ENCODE results near the gene LRRC14B.

Gene LRRC14B

DNA sequence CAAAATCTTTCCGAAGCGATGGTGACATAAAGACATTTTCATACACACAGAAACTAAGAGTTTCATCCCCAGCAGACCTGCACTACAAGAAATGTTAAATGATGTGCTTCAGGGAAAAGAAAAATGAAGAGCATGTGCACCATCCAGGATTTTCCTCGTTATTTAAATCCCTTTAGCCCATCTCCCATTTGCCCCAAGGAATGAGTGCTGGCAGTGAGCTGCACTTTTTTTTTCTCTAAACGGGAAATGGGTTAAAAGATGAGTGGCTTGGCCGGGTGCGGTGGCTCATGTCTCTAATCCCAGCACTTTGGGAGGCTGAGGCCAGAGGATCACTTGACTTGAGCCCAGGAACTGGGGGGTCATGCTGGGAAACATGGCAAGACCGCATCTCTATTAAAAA is 6.8 kb upstream of the LRRC14B start:
- H3K36me3 ChIP-seq (ENCODE audit: control insufficient read depth in 2 of 2, insufficient read depth in 2 of 2, low read length in 2 of 2) = no peaks in the 10 kb centered on the region
- no peaks in the 10 kb centered on the region for H3K9me3 ChIP-seq (ENCODE audit: control insufficient read depth in 2 of 2, low read length in 2 of 2)
- no peak overlapping the region for H3K4me3 ChIP-seq (ENCODE audit: low read length in 2 of 2)
- no peak overlapping the region for H3K9ac ChIP-seq (ENCODE audit: low read depth in 1 of 2, low read length in 2 of 2)
- H3K27ac ChIP-seq (ENCODE audit: low read depth in 2 of 2, low read length in 2 of 2) = no peak overlapping the region
- H3K27me3 ChIP-seq (ENCODE audit: control insufficient read depth in 2 of 2, insufficient read depth in 2 of 2, low read length in 2 of 2) = peaks cover 0 to 2% of the 10 kb centered on the region in 2 donors
- peaks cover 5 to 7% of the 10 kb centered on the region in 2 donors for H3K4me1 ChIP-seq (ENCODE audit: control insufficient read depth in 2 of 2, insufficient read depth in 2 of 2, low read length in 2 of 2)

DNA sequence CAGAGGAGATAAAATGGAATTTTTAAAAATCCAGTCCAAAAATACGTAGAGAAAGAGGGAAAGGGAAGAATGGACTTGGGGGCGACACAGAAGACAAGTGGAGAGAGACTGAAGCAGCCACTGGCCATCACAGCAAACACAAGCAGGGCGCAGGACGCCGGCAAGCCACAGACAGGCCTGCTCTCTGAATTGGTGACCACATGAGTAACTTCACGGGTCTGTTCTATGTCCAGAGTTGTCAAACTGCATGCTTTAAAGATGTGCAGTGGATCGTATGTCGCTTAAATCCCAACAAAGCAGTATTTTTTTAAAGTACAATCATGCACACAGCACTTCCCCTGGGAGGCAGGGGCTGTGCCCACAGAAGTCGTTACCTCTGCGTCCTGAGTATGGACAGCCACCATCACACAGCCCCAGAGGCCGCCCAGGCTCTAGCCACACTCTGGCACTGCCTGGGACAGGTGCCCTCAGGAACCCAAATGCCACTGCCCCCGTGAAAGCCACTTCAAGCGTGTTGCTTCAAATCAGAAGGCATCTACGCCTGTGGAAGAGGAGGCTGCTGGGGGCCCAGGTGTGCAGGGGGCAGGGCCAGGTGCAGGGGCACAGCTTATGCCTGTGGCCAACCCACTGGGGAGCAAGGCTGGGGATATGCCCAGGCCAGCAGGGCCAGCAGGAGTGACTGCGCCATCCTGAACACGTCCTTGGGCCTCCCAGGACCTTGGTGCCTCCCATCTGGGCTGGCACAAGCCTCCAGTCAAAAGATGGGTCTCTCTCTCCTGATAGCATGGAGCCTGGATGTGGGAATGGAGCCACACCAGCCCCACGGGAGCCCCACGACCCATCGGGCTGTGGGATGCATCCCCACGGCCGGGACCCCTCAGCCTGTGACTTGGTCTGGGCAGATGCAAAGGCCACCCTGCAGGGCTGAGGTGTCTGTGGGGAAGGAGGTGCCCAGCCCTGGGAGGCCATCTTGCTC is 5.9 kb upstream of the LRRC14B start:
- Histone ChIP-seq H3K27me3 (ENCODE audit: control insufficient read depth in 2 of 2, insufficient read depth in 2 of 2, low read length in 2 of 2) (peaks cover 0 to 1% of the 10 kb centered on the region in 2 donors), H3K36me3 (ENCODE audit: control insufficient read depth in 2 of 2, insufficient read depth in 2 of 2, low read length in 2 of 2) (no peaks in the 10 kb centered on the region), H3K9ac (ENCODE audit: low read depth in 1 of 2, low read length in 2 of 2) (no peak overlapping the region), H3K9me3 (ENCODE audit: control insufficient read depth in 2 of 2, low read length in 2 of 2) (no peaks in the 10 kb centered on the region), H3K27ac (ENCODE audit: low read depth in 2 of 2, low read length in 2 of 2) (no peak overlapping the region), H3K4me1 (ENCODE audit: control insufficient read depth in 2 of 2, insufficient read depth in 2 of 2, low read length in 2 of 2) (peaks cover 5 to 7% of the 10 kb centered on the region in 2 donors), H3K4me3 (ENCODE audit: low read length in 2 of 2) (no peak overlapping the region)

DNA sequence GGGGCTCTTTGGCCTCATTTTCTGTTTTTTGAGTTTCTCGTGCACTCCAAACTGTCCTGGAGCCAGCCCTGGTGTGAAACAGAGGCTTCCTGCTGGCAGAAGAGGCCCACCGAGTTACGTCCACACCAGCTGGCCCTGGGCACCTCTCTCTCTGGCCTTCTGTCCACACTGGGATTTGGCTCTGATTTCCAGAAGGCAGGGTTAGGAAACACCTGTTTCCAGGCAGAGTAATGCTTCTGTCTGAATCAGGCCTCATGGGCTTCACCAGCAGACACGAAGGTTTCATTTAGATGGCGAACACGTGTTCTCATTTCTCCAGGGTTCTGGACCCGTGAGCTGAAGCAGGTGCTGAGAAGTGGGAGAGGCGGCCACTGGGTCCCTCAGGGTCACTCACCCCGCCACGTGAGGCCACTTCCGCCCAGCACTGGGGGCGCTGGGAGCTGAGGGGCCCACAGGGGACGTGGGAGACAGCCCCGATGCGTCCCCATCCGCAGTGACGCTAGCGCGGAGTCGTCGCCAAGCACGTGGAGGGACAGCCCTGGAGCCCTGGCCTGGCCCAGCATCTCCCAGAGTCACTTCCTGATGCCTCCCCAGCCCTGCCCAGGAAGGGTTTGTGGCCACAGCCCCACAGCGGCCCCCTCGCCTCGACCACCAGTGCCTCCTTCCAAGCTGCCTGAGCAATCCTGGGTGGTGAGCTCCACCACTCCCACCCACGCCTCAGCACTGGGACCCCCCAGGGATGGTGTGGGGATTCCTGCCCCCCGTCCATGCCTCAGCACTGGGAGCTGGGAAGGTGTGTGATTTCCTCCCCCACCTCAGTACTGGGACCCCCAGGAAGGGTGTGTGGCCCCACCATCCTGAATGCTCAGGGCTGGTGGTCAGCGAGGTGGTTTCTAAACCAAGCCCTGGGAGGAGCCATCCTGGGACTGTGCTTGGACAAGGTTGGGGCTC is 4.9 kb upstream of the LRRC14B start:
- Histone ChIP-seq H3K36me3 (ENCODE audit: control insufficient read depth in 2 of 2, insufficient read depth in 2 of 2, low read length in 2 of 2) (no peaks in the 10 kb centered on the region), H3K9ac (ENCODE audit: low read depth in 1 of 2, low read length in 2 of 2) (no peak overlapping the region), H3K4me3 (ENCODE audit: low read length in 2 of 2) (no peak overlapping the region), H3K27ac (ENCODE audit: low read depth in 2 of 2, low read length in 2 of 2) (no peak overlapping the region), H3K27me3 (ENCODE audit: control insufficient read depth in 2 of 2, insufficient read depth in 2 of 2, low read length in 2 of 2) (peaks cover 0 to 4% of the 10 kb centered on the region in 2 donors), H3K4me1 (ENCODE audit: control insufficient read depth in 2 of 2, insufficient read depth in 2 of 2, low read length in 2 of 2) (peaks cover 5 to 9% of the 10 kb centered on the region in 2 donors), H3K9me3 (ENCODE audit: control insufficient read depth in 2 of 2, low read length in 2 of 2) (no peaks in the 10 kb centered on the region)

DNA sequence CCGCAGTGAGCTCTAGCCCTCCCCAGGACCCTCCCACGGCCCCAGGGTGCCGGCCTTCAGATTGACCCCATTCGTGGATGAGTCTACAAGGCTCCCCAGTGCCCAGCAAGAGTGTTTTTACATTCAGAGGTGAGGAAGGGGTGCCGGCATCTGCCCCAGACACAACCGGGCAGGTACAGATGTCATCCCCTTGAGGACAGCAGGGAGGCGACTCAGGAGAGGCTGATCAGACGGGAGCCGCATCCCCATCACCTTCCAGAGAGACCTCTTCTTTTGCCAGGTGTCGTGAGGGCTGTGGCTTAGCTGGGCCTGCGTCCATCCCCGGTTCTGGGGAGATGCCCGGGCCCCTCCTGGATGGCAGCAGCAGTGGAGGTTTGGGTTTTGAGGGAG is 4.3 kb upstream of the LRRC14B start:
- H3K4me3 ChIP-seq (ENCODE audit: low read length in 2 of 2) = no peak overlapping the region
- no peak overlapping the region for H3K27ac ChIP-seq (ENCODE audit: low read depth in 2 of 2, low read length in 2 of 2)
- H3K4me1 ChIP-seq (ENCODE audit: control insufficient read depth in 2 of 2, insufficient read depth in 2 of 2, low read length in 2 of 2) = peaks cover 5 to 9% of the 10 kb centered on the region in 2 donors

DNA sequence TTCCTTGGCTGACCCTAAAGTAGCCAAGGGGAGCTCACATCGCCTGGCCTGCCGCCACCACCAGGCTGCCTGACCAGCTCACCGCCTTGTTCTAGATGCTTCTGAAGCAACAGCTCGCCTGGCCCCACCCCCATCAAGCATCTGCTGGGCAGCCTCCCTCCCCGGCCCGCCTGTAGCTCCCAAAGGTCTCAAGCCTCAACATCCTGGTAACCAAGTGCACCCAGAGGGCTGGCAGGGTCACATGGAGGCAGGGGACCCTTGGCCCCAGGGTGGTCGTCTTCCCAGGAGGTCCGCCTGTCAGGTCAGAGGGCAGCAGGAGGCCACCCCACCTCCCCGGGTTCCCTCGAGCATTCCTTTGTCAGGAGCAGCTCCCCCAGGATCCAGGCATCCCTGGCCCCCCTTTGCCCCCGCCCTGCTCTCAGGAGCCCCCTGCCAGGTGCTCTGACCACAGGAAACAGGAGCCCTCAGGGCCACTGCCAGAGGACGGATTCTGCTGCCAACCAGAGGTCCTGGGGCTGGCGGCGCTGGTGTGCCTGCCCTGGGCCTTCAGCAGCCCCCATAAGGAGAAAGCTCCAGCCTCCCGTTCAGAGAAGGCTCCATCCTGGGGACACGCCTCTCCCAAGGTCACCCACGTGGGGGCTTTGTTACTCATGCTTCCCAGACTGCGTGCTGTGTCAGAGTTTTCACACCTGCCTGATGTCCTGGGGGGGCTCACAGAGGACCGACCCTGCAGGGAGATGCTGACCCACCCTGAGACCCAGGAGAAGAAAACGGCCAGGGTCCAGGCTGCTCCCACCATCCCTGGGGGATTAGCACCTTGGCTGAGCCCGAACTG is 3.5 kb upstream of the LRRC14B start:
- Histone ChIP-seq H3K27ac (ENCODE audit: low read depth in 2 of 2, low read length in 2 of 2) (no peak overlapping the region), H3K4me1 (ENCODE audit: control insufficient read depth in 2 of 2, insufficient read depth in 2 of 2, low read length in 2 of 2) (peaks cover 5 to 9% of the 10 kb centered on the region in 2 donors), H3K36me3 (ENCODE audit: control insufficient read depth in 2 of 2, insufficient read depth in 2 of 2, low read length in 2 of 2) (no peaks in the 10 kb centered on the region), H3K9ac (ENCODE audit: low read depth in 1 of 2, low read length in 2 of 2) (no peak overlapping the region), H3K27me3 (ENCODE audit: control insufficient read depth in 2 of 2, insufficient read depth in 2 of 2, low read length in 2 of 2) (peaks cover 0 to 12% of the 10 kb centered on the region in 2 donors), H3K9me3 (ENCODE audit: control insufficient read depth in 2 of 2, low read length in 2 of 2) (no peaks in the 10 kb centered on the region), H3K4me3 (ENCODE audit: low read length in 2 of 2) (peak overlapping the region; percentile 17 to 29)

More for the DNA sequence above, 4.3 kb upstream of the LRRC14B start:
- no peaks in the 10 kb centered on the region for H3K9me3 ChIP-seq (ENCODE audit: control insufficient read depth in 2 of 2, low read length in 2 of 2)
- H3K36me3 ChIP-seq (ENCODE audit: control insufficient read depth in 2 of 2, insufficient read depth in 2 of 2, low read length in 2 of 2) = no peaks in the 10 kb centered on the region
- no peak overlapping the region for H3K9ac ChIP-seq (ENCODE audit: low read depth in 1 of 2, low read length in 2 of 2)
- peaks cover 0 to 10% of the 10 kb centered on the region in 2 donors for H3K27me3 ChIP-seq (ENCODE audit: control insufficient read depth in 2 of 2, insufficient read depth in 2 of 2, low read length in 2 of 2)

DNA sequence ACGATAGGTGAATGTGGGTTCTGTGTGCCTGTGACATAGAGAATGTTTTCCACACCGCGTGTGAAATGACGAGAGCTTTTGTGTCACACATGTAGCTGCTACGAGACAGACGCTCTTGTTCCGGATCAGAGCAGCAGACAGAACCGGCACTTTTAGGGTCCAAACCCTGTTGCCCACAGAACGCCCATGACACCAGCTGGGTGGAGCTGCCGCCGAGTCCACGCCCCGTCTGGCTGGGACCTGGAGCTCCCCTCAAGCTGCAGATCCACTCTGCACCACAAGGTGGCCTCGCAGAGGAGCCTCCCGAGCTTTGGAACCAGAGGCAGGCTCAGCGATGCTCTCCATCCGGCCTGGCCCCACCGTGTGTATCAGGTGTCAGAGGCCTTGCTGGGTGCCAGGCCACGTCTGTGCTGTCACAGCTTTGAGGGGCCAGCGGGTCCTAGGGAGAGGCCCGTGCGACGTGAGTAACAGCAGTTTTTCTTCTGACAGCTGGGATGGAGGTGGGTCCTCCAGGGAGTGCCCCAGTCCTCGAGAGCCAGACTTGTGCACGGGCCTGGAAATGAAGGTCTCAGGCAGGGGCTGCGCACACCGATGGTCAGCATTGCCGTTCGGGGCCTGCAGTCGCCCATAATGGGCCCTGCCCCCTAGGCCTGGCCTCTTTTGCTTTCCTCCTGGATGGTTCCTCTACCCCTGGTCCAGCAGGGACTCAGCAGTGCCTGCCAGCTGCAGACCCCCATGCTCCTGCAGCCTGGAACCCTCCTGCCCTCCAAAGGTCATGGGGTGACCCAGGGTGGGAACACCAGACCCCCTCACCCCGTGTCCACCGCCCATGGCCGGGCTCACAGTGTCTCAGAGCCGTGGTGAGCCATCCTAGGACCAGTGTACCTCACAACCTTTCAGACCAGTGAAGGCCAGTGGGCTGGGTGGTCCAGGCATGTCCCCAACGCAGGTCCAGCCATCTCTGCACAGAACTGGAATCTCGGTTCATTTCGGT is 2.5 kb upstream of the LRRC14B start:
- no peaks in the 10 kb centered on the region for H3K9me3 ChIP-seq (ENCODE audit: control insufficient read depth in 2 of 2, low read length in 2 of 2)
- H3K9ac ChIP-seq (ENCODE audit: low read depth in 1 of 2, low read length in 2 of 2) = no peak overlapping the region
- peaks cover 5 to 9% of the 10 kb centered on the region in 2 donors for H3K4me1 ChIP-seq (ENCODE audit: control insufficient read depth in 2 of 2, insufficient read depth in 2 of 2, low read length in 2 of 2)
- H3K4me3 ChIP-seq (ENCODE audit: low read length in 2 of 2) = peak overlapping the region; percentile 17 to 29
- no peaks in the 10 kb centered on the region for H3K36me3 ChIP-seq (ENCODE audit: control insufficient read depth in 2 of 2, insufficient read depth in 2 of 2, low read length in 2 of 2)
- H3K27ac ChIP-seq (ENCODE audit: low read depth in 2 of 2, low read length in 2 of 2) = no peak overlapping the region
- peaks cover 0 to 12% of the 10 kb centered on the region in 2 donors for H3K27me3 ChIP-seq (ENCODE audit: control insufficient read depth in 2 of 2, insufficient read depth in 2 of 2, low read length in 2 of 2)

DNA sequence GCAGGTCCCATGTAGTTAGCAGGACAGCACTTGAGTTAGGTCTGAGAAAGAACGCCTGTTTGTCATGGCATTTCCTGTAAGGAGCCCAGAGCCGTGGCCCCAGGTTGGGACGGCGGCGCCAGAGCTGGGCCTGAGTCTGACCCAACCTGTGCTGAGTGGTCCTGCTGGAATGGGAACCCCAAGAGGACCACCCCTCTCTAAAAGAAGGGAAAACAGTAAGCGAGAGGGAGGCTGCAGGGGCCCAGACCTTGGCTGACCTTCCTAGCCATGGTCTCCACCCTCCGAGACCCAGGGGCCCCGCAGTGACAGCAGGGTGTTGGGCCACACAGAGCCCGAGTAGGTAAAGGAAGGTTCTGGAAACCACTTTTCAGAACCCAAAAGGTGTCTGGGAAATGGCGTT is 1.8 kb upstream of the LRRC14B start:
- no peak overlapping the region for H3K4me3 ChIP-seq (ENCODE audit: low read length in 2 of 2)
- H3K36me3 ChIP-seq (ENCODE audit: control insufficient read depth in 2 of 2, insufficient read depth in 2 of 2, low read length in 2 of 2) = no peaks in the 10 kb centered on the region
- H3K4me1 ChIP-seq (ENCODE audit: control insufficient read depth in 2 of 2, insufficient read depth in 2 of 2, low read length in 2 of 2) = peaks cover 5 to 9% of the 10 kb centered on the region in 2 donors
- no peak overlapping the region for H3K27ac ChIP-seq (ENCODE audit: low read depth in 2 of 2, low read length in 2 of 2)
- no peak overlapping the region for H3K9ac ChIP-seq (ENCODE audit: low read depth in 1 of 2, low read length in 2 of 2)
- H3K27me3 ChIP-seq (ENCODE audit: control insufficient read depth in 2 of 2, insufficient read depth in 2 of 2, low read length in 2 of 2) = peaks cover 0 to 12% of the 10 kb centered on the region in 2 donors
- H3K9me3 ChIP-seq (ENCODE audit: control insufficient read depth in 2 of 2, low read length in 2 of 2) = no peaks in the 10 kb centered on the region

DNA sequence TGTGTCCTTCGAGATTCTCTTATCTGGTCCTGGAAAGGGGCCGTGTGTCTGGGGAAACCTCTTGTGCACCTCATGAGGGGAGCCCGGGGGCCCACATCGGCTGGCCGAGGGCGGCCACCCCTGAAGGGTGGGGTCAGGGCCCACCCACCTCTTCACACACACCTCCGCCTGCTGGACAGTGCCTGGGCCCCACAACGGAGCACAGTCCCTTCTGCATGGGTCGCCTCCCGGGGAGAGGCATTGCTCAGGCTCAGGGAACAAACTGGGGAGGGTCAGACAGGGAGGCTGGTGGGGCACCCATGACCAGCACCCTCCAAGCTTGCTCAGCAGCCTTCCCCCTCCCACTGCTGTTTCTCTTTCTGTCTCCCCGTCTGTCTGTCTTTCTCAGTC is 1.3 kb upstream of the LRRC14B start:
- Histone ChIP-seq H3K9me3 (ENCODE audit: control insufficient read depth in 2 of 2, low read length in 2 of 2) (no peaks in the 10 kb centered on the region), H3K36me3 (ENCODE audit: control insufficient read depth in 2 of 2, insufficient read depth in 2 of 2, low read length in 2 of 2) (no peaks in the 10 kb centered on the region), H3K4me1 (ENCODE audit: control insufficient read depth in 2 of 2, insufficient read depth in 2 of 2, low read length in 2 of 2) (peaks cover 5 to 9% of the 10 kb centered on the region in 2 donors), H3K9ac (ENCODE audit: low read depth in 1 of 2, low read length in 2 of 2) (no peak overlapping the region), H3K27me3 (ENCODE audit: control insufficient read depth in 2 of 2, insufficient read depth in 2 of 2, low read length in 2 of 2) (peaks cover 0 to 12% of the 10 kb centered on the region in 2 donors), H3K4me3 (ENCODE audit: low read length in 2 of 2) (no peak overlapping the region), H3K27ac (ENCODE audit: low read depth in 2 of 2, low read length in 2 of 2) (peak overlapping the region in 1 of 2 donors; percentile 6)
